CD4-positive, alpha-beta T cell (primary cell): ENCODE data around the gene ZFPM1. TPM values are rescaled to one million over a fixed set of nuclear protein-coding genes. Genes with fewer than 3 reads are reported as not detected.

Experiments
- ATAC-seq: fragments of 200-7000 bp; cut with Tn5 transposase; one replicate; pipeline ENCODE4 v1.10.0; 2022; ENCODE audit warnings: mild to moderate bottlenecking; ENCODE audit not compliant: poor library complexity
- CTCF ChIA-PET: fragments of 350-600 bp; sonication (Branson Sonifier 250); formaldehyde crosslinking; loops from one replicate; lab custom pipeline; 2021; ENCODE audit warnings: antibody characterized with exemption, inconsistent platforms; lab: Charles Lee
- POLR2A ChIA-PET: fragments of 350-600 bp; sonication (Branson Sonifier 250); formaldehyde crosslinking; loops from one replicate; lab custom pipeline; 2021; ENCODE audit warnings: antibody characterized with exemption, inconsistent platforms; lab: Charles Lee
- DNase-seq, 14 experiments: peaks; one replicate each; pipeline ENCODE4 v3.0.0-alpha.2; 2013 to 2020; ENCODE audit warnings: mixed read lengths in 2 of 14
- H3K27ac ChIP-seq, 2 donors: one replicate each; pipeline versions ENCODE4 v1.5.1 to v1.7.0; 2013; ENCODE audit warnings: low read length in 2 of 2, low read depth in 1 of 2, mild to moderate bottlenecking in 1 of 2
- H3K27me3 ChIP-seq, 2 experiments: 1 replicate in 1 of 2; 2 replicates in 1 of 2; pipeline versions ENCODE4 v1.6.1 to v1.7.0; 2013; ENCODE audit warnings: low read length in 2 of 2, control low read depth in 1 of 2, mild to moderate bottlenecking in 1 of 2, moderate library complexity in 1 of 2; ENCODE audit not compliant: insufficient read depth in 2 of 2, control insufficient read depth in 1 of 2
- H3K36me3 ChIP-seq: one replicate; pipeline ENCODE4 v1.6.1; 2013; ENCODE audit warnings: low read length, control low read depth; ENCODE audit not compliant: insufficient read depth
- H3K4me1 ChIP-seq: one replicate; pipeline ENCODE4 v1.6.1; 2013; ENCODE audit warnings: low read length, control low read depth; ENCODE audit not compliant: insufficient read depth
- H3K4me3 ChIP-seq: one replicate; pipeline ENCODE4 v1.5.1; 2013; ENCODE audit warnings: mild to moderate bottlenecking, low read length, moderate library complexity
- H3K9me3 ChIP-seq, 2 experiments: 1 replicate in 1 of 2; 2 replicates in 1 of 2; pipeline versions ENCODE4 v1.6.1 to v1.7.0; 2013; ENCODE audit warnings: low read length in 2 of 2, mild to moderate bottlenecking in 2 of 2, control low read depth in 1 of 2, moderate library complexity in 1 of 2; ENCODE audit not compliant: control insufficient read depth in 1 of 2, insufficient read depth in 1 of 2
- H3K27ac Mint-ChIP-seq: one replicate; pipeline ENCODE4 v1.8.0; 2020; ENCODE audit warnings: mixed read lengths
- H3K27me3 Mint-ChIP-seq: one replicate; pipeline ENCODE4 v1.8.0; 2021; ENCODE audit warnings: mixed read lengths
- H3K36me3 Mint-ChIP-seq: one replicate; pipeline ENCODE4 v1.8.0; 2021; ENCODE audit warnings: low read depth, mixed read lengths
- H3K4me1 Mint-ChIP-seq: one replicate; pipeline ENCODE4 v1.8.0; 2021; ENCODE audit warnings: low read depth, mixed read lengths
- H3K4me3 Mint-ChIP-seq: one replicate; pipeline ENCODE4 v1.8.0; 2020; ENCODE audit warnings: mild to moderate bottlenecking, mixed read lengths
- H3K9me3 Mint-ChIP-seq: one replicate; pipeline ENCODE4 v1.8.0; 2020; ENCODE audit warnings: mixed read lengths
- intact Hi-C, 2 experiments: fragments of 100-400 bp; cut with DNase I in 1 of 2; cut with micrococcal nuclease in 1 of 2; formaldehyde crosslinking; loops; one replicate each; pipeline versions ENCODE4 v1.15.1 to v1.9.0; 2023 to 2025; cut with DNase I, micrococcal nuclease
- total RNA-seq, 174 experiments: library from RNA in 2 of 174; stranded (reverse) in 2 of 174; gene quantifications; one replicate each; pipeline ENCODE4 v1.2.3 and lab custom pipeline; 2021 to 2026
- TF ChIP-seq, protein P1 (sequence below): fragments of 200-600 bp; IDR thresholded peaks from one replicate; pipeline ENCODE4 v1.8.0; 2022; ENCODE audit warnings: antibody characterized with exemption, mild to moderate bottlenecking

The ZFPM1 gene
- total RNA-seq, 2 experiments from 2014 or later: 22.8 to 24.2 TPM

DNA sequence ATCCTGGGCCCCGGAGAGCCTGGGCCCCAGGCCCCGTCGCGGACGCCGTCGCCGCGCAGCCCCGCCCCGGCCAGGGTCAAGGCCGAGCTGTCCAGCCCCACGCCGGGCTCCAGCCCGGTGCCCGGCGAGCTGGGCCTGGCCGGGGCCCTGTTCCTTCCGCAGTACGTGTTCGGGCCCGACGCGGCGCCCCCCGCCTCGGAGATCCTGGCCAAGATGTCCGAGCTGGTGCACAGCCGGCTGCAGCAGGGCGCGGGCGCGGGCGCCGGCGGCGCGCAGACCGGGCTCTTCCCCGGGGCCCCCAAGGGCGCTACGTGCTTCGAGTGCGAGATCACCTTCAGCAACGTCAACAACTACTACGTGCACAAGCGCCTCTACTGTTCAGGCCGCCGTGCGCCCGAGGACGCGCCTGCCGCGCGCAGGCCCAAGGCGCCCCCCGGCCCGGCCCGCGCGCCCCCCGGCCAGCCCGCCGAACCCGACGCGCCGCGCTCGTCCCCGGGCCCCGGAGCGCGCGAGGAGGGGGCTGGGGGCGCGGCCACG lies 80.4 kb downstream of the ZFPM1 start:
- peak in 1 of 14 experiments; percentile 50 for DNase-seq
- ChIA-PET POLR2A (interaction anchor here (0.6 to 1.5 kb wide), 4 partner anchors 37 to 1149 kb away, joined by 3 to 7 read pairs (median 4); partner anchors contain the start of gene ZC3H18), CTCF (no interaction called here)
- no peak overlapping the region for H3K27ac Mint-ChIP-seq
- no peaks in the 10 kb centered on the region for H3K36me3 Mint-ChIP-seq
- H3K27ac ChIP-seq: no peak overlapping the region
- peaks cover 10% of the 10 kb centered on the region for H3K4me1 ChIP-seq
- no peaks in the 10 kb centered on the region for H3K9me3 ChIP-seq
- intact Hi-C loops: loop anchor here in 1 of 2 experiments (10.0 kb wide), 1 partner anchor 579 kb away; the partner anchor contains the start of gene BANP
- no peak for ATAC-seq
- no peaks in the 10 kb centered on the region for H3K36me3 ChIP-seq
- no peaks in the 10 kb centered on the region for H3K27me3 Mint-ChIP-seq
- TF ChIP-seq, protein P1, sequence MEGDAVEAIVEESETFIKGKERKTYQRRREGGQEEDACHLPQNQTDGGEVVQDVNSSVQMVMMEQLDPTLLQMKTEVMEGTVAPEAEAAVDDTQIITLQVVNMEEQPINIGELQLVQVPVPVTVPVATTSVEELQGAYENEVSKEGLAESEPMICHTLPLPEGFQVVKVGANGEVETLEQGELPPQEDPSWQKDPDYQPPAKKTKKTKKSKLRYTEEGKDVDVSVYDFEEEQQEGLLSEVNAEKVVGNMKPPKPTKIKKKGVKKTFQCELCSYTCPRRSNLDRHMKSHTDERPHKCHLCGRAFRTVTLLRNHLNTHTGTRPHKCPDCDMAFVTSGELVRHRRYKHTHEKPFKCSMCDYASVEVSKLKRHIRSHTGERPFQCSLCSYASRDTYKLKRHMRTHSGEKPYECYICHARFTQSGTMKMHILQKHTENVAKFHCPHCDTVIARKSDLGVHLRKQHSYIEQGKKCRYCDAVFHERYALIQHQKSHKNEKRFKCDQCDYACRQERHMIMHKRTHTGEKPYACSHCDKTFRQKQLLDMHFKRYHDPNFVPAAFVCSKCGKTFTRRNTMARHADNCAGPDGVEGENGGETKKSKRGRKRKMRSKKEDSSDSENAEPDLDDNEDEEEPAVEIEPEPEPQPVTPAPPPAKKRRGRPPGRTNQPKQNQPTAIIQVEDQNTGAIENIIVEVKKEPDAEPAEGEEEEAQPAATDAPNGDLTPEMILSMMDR: no peak
- H3K4me3 ChIP-seq: no peak overlapping the region
- H3K9me3 Mint-ChIP-seq: no peaks in the 10 kb centered on the region
- H3K4me3 Mint-ChIP-seq: no peak overlapping the region
- peaks cover 11% of the 10 kb centered on the region for H3K4me1 Mint-ChIP-seq
- H3K27me3 ChIP-seq: no peaks in the 10 kb centered on the region

DNA sequence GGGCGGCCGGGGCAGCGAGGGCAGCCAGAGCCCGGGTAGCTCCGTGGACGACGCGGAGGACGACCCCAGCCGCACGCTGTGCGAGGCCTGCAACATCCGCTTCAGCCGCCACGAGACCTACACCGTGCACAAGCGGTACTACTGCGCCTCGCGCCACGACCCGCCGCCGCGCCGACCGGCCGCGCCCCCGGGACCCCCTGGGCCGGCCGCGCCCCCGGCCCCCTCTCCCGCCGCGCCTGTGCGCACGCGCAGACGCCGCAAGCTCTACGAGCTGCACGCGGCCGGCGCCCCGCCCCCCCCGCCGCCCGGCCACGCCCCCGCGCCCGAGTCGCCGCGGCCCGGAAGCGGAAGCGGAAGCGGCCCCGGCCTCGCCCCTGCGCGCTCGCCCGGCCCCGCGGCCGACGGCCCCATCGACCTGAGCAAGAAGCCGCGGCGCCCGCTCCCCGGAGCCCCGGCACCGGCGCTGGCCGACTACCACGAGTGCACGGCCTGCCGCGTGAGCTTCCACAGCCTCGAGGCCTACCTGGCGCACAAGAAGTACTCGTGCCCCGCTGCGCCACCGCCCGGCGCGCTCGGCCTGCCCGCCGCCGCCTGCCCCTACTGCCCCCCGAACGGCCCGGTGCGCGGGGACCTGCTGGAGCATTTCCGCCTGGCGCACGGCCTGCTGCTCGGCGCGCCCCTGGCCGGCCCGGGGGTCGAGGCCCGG lies 81.0 kb downstream of the ZFPM1 start:
- TF ChIP-seq, protein P1: no peak
- Mint-ChIP-seq H3K4me1 (peaks cover 11% of the 10 kb centered on the region), H3K27ac (no peak overlapping the region)

DNA sequence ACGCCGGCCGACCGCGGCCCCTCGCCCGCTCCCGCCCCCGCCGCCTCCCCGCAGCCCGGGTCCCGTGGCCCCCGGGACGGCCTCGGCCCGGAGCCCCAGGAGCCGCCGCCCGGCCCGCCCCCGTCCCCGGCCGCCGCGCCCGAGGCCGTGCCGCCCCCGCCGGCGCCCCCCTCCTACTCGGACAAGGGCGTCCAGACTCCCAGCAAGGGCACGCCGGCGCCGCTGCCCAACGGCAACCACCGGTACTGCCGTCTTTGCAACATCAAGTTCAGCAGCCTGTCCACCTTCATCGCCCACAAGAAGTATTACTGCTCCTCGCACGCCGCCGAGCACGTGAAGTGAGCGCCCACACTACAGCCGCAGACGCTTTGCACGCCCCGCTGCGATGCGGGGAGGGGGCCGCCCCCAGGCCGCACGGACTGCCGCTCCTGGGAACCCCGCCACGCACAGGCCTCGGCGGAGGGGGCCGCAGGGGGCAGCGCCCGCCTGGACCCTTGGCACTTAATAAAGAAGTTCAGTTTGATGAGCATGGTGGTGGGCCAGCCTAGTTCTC lies 81.6 kb downstream of the ZFPM1 start:
- DNase-seq (peak in 8 of 14 experiments; percentile 24 to 64 (median 30)), ATAC-seq (peak; percentile 8)
- Mint-ChIP-seq H3K9me3 (no peaks in the 10 kb centered on the region), H3K36me3 (no peaks in the 10 kb centered on the region), H3K4me3 (peak overlapping the region; percentile 84), H3K4me1 (peaks cover 11% of the 10 kb centered on the region), H3K27ac (peak overlapping the region; percentile 68), H3K27me3 (no peaks in the 10 kb centered on the region)
- Histone ChIP-seq H3K27ac (no peak overlapping the region), H3K4me3 (peak overlapping the region; percentile 30), H3K27me3 (peaks cover 4 to 5% of the 10 kb centered on the region in 2 experiments), H3K4me1 (peaks cover 10% of the 10 kb centered on the region), H3K36me3 (no peaks in the 10 kb centered on the region), H3K9me3 (peaks cover 0 to 6% of the 10 kb centered on the region in 2 experiments)
- intact Hi-C loops: loop anchor here in 1 of 2 experiments (1.0 to 10.0 kb wide), 3 partner anchors 28 to 580 kb away; partner anchors contain the start of genes BANP and ZFPM1
- POLR2A ChIA-PET: interaction anchor here (1.0 to 1.5 kb wide), 3 partner anchors 35 to 168 kb away, joined by 3 to 7 read pairs (median 5); partner anchors contain the start of gene ZC3H18
- TF ChIP-seq, protein P1: no peak
- CTCF ChIA-PET: no interaction called here

More for the DNA sequence above, 81.0 kb downstream of the ZFPM1 start:
- ChIA-PET CTCF (no interaction called here), POLR2A (interaction anchor here (0.6 to 1.5 kb wide), 4 partner anchors 36 to 1150 kb away, joined by 3 to 7 read pairs (median 4); partner anchors contain the start of gene ZC3H18)
- H3K4me3 Mint-ChIP-seq: no peak overlapping the region
- peaks cover 0 to 1% of the 10 kb centered on the region in 2 experiments for H3K9me3 ChIP-seq
- H3K27me3 Mint-ChIP-seq: no peaks in the 10 kb centered on the region
- H3K27me3 ChIP-seq: peaks cover 0 to under 1% of the 10 kb centered on the region in 2 experiments
- H3K9me3 Mint-ChIP-seq: no peaks in the 10 kb centered on the region
- ATAC-seq (peak; percentile 79), DNase-seq (peak; percentile 60 to 90 (median 77))
- H3K36me3 Mint-ChIP-seq: no peaks in the 10 kb centered on the region
- intact Hi-C loops: loop anchor here in 1 of 2 experiments (1.0 to 10.0 kb wide), 3 partner anchors 29 to 579 kb away; partner anchors contain the start of genes BANP and ZFPM1
- H3K4me1 ChIP-seq: peaks cover 10% of the 10 kb centered on the region
- H3K36me3 ChIP-seq: no peaks in the 10 kb centered on the region
- H3K27ac ChIP-seq: no peak overlapping the region
- H3K4me3 ChIP-seq: peak overlapping the region; percentile 25
